ENCODE measurements around the gene NBAS.

DNA sequence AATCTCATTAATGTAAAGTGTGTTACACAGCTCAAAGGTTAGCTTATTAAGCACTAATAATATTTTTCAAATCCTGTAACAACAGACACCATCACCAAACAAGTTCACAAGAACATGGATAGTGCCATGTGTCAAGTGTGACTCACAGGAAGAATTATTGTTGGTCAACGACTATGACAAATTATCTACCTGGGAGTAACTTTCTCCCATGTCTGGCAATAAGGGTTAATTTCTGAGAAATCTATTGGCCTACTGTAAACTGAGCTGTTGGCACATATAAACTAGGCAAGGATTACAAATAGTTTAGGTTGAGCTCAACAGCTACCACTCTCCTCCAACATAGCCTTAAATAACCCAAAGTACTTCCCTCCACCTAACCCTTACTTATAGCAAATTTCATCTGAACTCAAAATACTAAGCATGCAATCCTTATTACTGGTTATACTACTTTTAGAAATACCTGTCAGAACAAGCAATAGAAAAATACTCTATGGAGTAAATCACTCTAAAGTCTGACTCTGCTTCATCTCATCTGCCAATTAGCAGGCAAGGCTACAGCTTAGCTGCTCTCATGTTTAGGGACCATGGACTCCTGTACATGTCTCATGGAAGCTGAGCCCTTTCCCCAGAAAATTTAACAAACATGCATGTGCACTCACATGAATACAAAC is 223.0 kb downstream of the NBAS start:
- TF ChIP-seq CEBPB (IDR thresholded peaks at IDR 0.05), result no peak
- no peak for TF ChIP-seq RFX5 (IDR thresholded peaks at IDR 0.05)
- TF ChIP-seq, protein P1, sequence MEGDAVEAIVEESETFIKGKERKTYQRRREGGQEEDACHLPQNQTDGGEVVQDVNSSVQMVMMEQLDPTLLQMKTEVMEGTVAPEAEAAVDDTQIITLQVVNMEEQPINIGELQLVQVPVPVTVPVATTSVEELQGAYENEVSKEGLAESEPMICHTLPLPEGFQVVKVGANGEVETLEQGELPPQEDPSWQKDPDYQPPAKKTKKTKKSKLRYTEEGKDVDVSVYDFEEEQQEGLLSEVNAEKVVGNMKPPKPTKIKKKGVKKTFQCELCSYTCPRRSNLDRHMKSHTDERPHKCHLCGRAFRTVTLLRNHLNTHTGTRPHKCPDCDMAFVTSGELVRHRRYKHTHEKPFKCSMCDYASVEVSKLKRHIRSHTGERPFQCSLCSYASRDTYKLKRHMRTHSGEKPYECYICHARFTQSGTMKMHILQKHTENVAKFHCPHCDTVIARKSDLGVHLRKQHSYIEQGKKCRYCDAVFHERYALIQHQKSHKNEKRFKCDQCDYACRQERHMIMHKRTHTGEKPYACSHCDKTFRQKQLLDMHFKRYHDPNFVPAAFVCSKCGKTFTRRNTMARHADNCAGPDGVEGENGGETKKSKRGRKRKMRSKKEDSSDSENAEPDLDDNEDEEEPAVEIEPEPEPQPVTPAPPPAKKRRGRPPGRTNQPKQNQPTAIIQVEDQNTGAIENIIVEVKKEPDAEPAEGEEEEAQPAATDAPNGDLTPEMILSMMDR (IDR thresholded peaks at IDR 0.05), result no peak

Measured in A549 (cell line).